HG03097 (cell line): ENCODE results near the gene FAM9C.

ENCODE experiments used
- ATAC-seq: cut with Tn5 transposase; IDR thresholded peaks from one replicate; pipeline ENCODE4 v1.9.1; 2021; ENCODE audit not compliant: unreplicated experiment, low FRiP score

The FAM9C gene

DNA sequence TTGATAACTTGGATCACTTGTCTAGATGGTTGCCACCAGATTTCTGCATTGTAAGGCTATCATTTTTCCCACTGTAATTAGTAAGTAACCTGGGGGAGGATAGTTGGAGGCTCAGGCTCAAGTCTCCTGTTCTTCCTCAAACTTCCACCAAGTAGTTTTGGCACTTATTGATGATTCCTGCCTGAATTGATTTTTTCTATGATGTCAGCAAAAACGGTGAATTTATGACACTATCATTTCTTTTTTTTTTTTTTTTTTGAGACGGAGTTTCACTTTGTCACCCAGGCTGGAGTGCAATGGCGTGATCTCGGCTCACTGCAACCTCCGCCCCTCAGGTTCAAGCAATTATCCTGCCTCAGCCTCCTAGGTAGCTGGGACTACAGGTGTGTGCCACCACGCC lies 57.1 kb downstream of the FAM9C start:
- no peak for ATAC-seq

DNA sequence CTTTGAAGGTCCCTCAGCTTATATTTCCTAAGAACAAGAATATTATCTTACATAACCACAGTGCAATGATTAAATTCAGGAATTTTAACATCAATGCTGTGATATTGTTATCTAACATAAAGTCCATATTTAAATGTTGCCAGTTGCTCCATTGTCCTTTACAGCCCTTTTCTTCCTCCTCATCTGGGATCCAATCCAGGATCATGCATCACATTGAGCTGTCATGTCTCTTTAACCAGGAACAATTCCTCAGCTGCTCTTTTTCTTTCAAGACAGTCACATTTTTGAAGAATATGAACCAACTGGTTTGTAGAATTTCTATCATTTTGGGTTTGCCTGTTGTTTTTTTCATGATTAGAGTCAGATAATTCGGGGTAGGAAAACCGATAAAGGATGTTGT lies 57.5 kb downstream of the FAM9C start:
- ATAC-seq = no peak

DNA sequence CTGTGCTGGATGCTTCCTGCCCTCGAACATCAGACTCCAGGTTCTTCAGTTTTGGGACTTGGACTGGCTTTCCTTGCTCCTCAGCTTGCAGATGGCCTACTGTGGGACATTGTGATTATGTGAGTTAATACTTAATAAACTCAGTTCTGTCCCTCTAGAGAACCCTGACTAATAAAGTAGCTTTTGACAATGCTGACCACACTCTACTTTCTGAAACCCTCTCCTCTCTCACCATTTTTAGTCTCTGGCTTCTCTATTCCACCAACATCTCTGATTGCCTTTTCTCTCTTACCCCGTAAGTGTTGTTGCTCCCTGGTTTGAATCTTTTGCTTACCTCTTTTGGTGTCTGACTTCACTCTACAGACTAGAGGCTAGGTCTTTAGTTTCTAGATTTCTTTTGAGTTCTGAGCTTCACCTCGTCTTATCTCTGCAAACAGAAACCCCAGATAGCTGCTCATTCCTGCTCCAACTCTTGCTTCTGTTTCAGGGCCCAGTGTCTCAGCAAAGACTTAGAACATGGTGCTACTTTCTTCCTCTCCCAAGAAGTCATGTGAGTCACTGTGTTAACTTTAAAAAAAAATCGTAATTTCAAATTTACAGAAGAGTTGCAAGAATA lies 58.1 kb downstream of the FAM9C start:
- ATAC-seq = peak; percentile 44
